Erythroblast (primary cell): ENCODE results near the gene SUGCT.

Experiments
- GATA1 ChIP-seq: IDR thresholded peaks from 2 replicates; pipeline ENCODE4 v1.6.1; 2011; ENCODE audit warnings: low read depth, mild to moderate bottlenecking, control low read depth, low read length, moderate library complexity
- POLR2A ChIP-seq: IDR thresholded peaks from 2 replicates; pipeline ENCODE4 v1.6.1; 2011; ENCODE audit warnings: mild to moderate bottlenecking, low read length

GRCh38 chr7:40890088-40890692, 755.4 kb downstream of the SUGCT start:
- TF ChIP-seq POLR2A: no peak
- no peak for TF ChIP-seq GATA1
